Activated T-cell treated with anti-CD3 and anti-CD28 coated beads, Interleukin-2, amount 50 U/mL, for 72 hours (primary cell): ENCODE data around the gene INSR. TPM values are rescaled to one million over a fixed set of nuclear protein-coding genes. Genes with fewer than 3 reads are reported as not detected.
"Not testable (repeated sequence)": the region's sequence is repeated elsewhere in the genome, so short reads cannot be mapped to it uniquely, and the experiment has no call there.

ENCODE experiments used
- ATAC-seq, 2 donors: fragments of 150-1000 bp; cut with Tn5 transposase; replicated peaks in 1 of 2; 2 replicates each; pipeline ENCODE4 v1.10.0; 2021; ENCODE audit warnings: moderate library complexity in 2 of 2, mild to moderate bottlenecking in 1 of 2
- DNase-seq, 2 donors: peaks; one replicate each; pipeline ENCODE4 v3.0.0; 2021 to 2022; ENCODE audit warnings: mixed read lengths in 1 of 2
- H3K27ac Mint-ChIP-seq: one replicate; pipeline ENCODE4 v1.8.0; 2022; ENCODE audit warnings: mild to moderate bottlenecking, moderate library complexity, mixed read lengths
- H3K27me3 Mint-ChIP-seq: one replicate; pipeline ENCODE4 v1.8.0; 2022; ENCODE audit warnings: low read depth, mixed read lengths
- H3K36me3 Mint-ChIP-seq, 2 donors: one replicate each; pipeline ENCODE4 v1.8.0; 2022; ENCODE audit warnings: mixed read lengths in 2 of 2, mild to moderate bottlenecking in 1 of 2; ENCODE audit not compliant: insufficient read depth in 2 of 2
- H3K4me1 Mint-ChIP-seq: one replicate; pipeline ENCODE4 v1.8.0; 2022; ENCODE audit warnings: low read depth, mixed read lengths
- H3K4me3 Mint-ChIP-seq, 2 donors: one replicate each; pipeline ENCODE4 v1.8.0; 2022; ENCODE audit warnings: mild to moderate bottlenecking in 2 of 2, mixed read lengths in 2 of 2, moderate library complexity in 2 of 2
- H3K9me3 Mint-ChIP-seq, 2 donors: one replicate each; pipeline ENCODE4 v1.8.0; 2022; ENCODE audit warnings: mixed read lengths in 2 of 2
- total RNA-seq, 2 donors: library from RNA; stranded (reverse); gene quantifications; one replicate each; pipeline ENCODE4 v1.2.3, GENCODE V29; 2022

INSR gene
- total RNA-seq, 2 donors from 2014 or later, result 8.7 TPM

GRCh38 chr19:7242601-7243258 lies 51.5 kb downstream of the INSR start:
- H3K27ac Mint-ChIP-seq, result no peak overlapping the region
- peaks cover 0 to 5% of the 10 kb centered on the region in 2 donors for H3K36me3 Mint-ChIP-seq

DNA sequence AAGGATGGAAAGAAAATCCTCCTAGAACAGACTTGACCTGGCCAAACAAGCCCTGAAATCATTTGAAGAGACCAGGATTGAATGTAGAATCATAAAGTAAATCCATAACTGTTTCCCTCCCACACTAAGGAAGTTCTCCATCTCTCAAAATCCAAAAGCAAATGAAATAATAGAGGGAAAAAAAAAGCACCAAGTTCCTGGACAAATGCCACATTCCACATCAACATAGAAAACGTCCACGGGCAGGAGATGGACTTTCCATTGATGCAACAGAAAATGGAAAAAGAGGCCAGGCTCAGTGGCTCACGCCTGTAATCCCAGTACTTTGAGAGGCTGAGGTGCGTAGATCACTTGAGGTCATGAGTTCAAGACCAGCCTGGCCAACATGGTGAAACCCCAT lies 56.2 kb downstream of the INSR start:
- no peaks in the 10 kb centered on the region for H3K27me3 Mint-ChIP-seq
- no peak for DNase-seq
- peaks cover 0 to 2% of the 10 kb centered on the region in 2 donors for H3K36me3 Mint-ChIP-seq
- no peaks in the 10 kb centered on the region for H3K4me1 Mint-ChIP-seq
- no peak overlapping the region for H3K27ac Mint-ChIP-seq
- ATAC-seq, result no peak
- H3K9me3 Mint-ChIP-seq, result peaks cover 0 to 1% of the 10 kb centered on the region in 2 donors
- H3K4me3 Mint-ChIP-seq, result no peak overlapping the region

More at GRCh38 chr19:7242601-7243258, 51.5 kb downstream of the INSR start:
- ATAC-seq, result no peak
- H3K27me3 Mint-ChIP-seq, result no peaks in the 10 kb centered on the region
- H3K4me3 Mint-ChIP-seq, result no peak overlapping the region
- peaks cover 1 to 3% of the 10 kb centered on the region in 2 donors for H3K9me3 Mint-ChIP-seq
- no peak for DNase-seq
- no peaks in the 10 kb centered on the region for H3K4me1 Mint-ChIP-seq

- H3K4me1 Mint-ChIP-seq, result no peaks in the 10 kb centered on the region
- no peak overlapping the region for H3K4me3 Mint-ChIP-seq
- H3K27me3 Mint-ChIP-seq, result no peaks in the 10 kb centered on the region
- H3K9me3 Mint-ChIP-seq, result peaks cover 0 to 1% of the 10 kb centered on the region in 2 donors
- DNase-seq, result no peak
- H3K27ac Mint-ChIP-seq, result no peak overlapping the region
- peaks cover 0 to 2% of the 10 kb centered on the region in 2 donors for H3K36me3 Mint-ChIP-seq
- no peak for ATAC-seq
These were observed 58.1 kb downstream of the INSR start for GRCh38 chr19:7236153-7236552.

GRCh38 chr19:7230826-7231225 lies 63.4 kb downstream of the INSR start:
- Mint-ChIP-seq H3K36me3 (no peaks in the 10 kb centered on the region), H3K4me1 (peaks cover 2% of the 10 kb centered on the region), H3K27me3 (no peaks in the 10 kb centered on the region), H3K9me3 (no peaks in the 10 kb centered on the region), H3K27ac (no peak overlapping the region), H3K4me3 (no peak overlapping the region)
- no peak for ATAC-seq
- no peak for DNase-seq

DNA sequence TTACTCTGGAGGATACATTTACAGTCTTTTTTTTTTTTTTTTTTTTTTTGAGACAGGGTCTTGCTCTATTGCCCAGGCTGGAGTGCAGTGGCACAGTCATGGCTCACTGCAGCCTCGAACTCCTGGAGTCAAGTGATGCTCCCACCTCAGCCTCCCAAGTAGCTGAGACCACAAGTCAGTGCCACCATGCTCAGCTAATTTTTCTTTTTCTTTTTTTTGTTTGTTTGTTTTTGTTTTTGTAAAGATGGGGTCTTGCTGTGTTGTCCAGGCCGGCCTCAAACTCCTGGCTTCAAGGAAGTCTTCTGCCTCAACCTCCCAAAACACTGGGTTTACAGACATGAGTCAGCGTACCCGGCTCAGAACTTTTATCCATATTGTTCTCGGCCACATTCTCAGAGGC lies 64.5 kb downstream of the INSR start:
- DNase-seq, result no peak
- Mint-ChIP-seq H3K36me3 (no peaks in the 10 kb centered on the region), H3K4me1 (peaks cover 8% of the 10 kb centered on the region), H3K27ac (no peak overlapping the region), H3K4me3 (no peak overlapping the region), H3K27me3 (peaks cover 6% of the 10 kb centered on the region), H3K9me3 (no peaks in the 10 kb centered on the region)
- no peak for ATAC-seq

GRCh38 chr19:7228935-7229541 lies 65.2 kb downstream of the INSR start:
- H3K4me1 Mint-ChIP-seq, result peaks cover 8% of the 10 kb centered on the region
- H3K4me3 Mint-ChIP-seq, result no peak overlapping the region
- no peak overlapping the region for H3K27ac Mint-ChIP-seq
- no peaks in the 10 kb centered on the region for H3K9me3 Mint-ChIP-seq
- no peak for ATAC-seq
- DNase-seq, result no peak
- H3K27me3 Mint-ChIP-seq, result peaks cover 6% of the 10 kb centered on the region
- H3K36me3 Mint-ChIP-seq, result no peaks in the 10 kb centered on the region

GRCh38 chr19:7227735-7228134 lies 66.5 kb downstream of the INSR start:
- Mint-ChIP-seq H3K4me1 (peaks cover 8% of the 10 kb centered on the region), H3K27me3 (peaks cover 6% of the 10 kb centered on the region), H3K27ac (no peak overlapping the region), H3K36me3 (no peaks in the 10 kb centered on the region), H3K9me3 (no peaks in the 10 kb centered on the region), H3K4me3 (no peak overlapping the region)
- no peak for DNase-seq
- ATAC-seq, result no peak

DNA sequence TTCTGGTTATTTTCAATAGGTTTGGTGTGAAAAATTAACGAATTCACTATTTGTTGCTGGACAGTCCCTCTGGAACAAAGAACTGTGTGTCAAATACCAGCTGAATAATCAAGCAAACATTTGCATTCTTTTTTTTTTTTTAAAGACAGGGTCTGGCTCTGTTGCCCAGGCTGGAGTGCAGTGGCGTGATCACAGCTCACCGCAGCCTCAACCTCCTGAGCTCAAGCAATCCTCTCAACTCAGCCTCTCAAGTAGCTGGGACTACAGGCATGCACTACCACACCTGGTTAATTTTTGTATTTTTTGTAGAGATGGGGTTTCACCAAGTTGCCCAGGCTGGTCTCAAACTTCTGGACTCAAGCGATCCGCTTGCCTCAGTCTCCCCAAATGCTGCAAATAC lies 67.1 kb downstream of the INSR start:
- H3K4me1 Mint-ChIP-seq, ATAC-seq, H3K27me3 Mint-ChIP-seq: not testable (repeated sequence)

GRCh38 chr19:7226739-7227138 lies 67.5 kb downstream of the INSR start:
- H3K27ac Mint-ChIP-seq, result no peak overlapping the region
- peaks cover 8% of the 10 kb centered on the region for H3K4me1 Mint-ChIP-seq
- H3K36me3 Mint-ChIP-seq, result no peaks in the 10 kb centered on the region
- DNase-seq, result no peak
- H3K27me3 Mint-ChIP-seq, result peaks cover 6% of the 10 kb centered on the region
- no peak overlapping the region for H3K4me3 Mint-ChIP-seq
- ATAC-seq, result no peak
- H3K9me3 Mint-ChIP-seq, result no peaks in the 10 kb centered on the region

More for the DNA sequence above, 67.1 kb downstream of the INSR start:
- H3K36me3 Mint-ChIP-seq, H3K4me3 Mint-ChIP-seq, H3K9me3 Mint-ChIP-seq, H3K27ac Mint-ChIP-seq, DNase-seq: not testable (repeated sequence)

DNA sequence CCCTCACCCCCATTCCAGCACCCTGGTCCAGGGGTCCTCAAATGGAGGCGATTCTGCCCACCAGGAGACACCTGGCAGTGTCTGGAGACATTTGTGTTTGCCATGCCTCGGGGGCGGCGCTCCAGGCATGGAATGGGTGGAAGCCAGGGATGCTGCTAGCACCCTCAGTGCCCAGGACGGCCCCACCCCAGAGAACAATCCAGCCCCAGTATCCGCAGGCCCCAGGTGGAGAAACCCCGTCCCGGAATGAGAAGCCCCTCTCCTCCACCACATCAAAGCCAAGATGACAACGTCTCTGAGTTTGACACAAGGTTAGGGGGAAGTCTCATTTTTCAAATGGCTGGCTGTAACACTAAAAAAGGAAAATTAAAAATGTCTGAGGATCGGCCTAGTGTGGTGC lies 68.5 kb downstream of the INSR start:
- Mint-ChIP-seq H3K4me3 (no peak overlapping the region), H3K27me3 (peaks cover 6% of the 10 kb centered on the region), H3K4me1 (peaks cover 8% of the 10 kb centered on the region), H3K27ac (no peak overlapping the region), H3K9me3 (no peaks in the 10 kb centered on the region), H3K36me3 (no peaks in the 10 kb centered on the region)
- DNase-seq (no peak), ATAC-seq (no peak)

DNA sequence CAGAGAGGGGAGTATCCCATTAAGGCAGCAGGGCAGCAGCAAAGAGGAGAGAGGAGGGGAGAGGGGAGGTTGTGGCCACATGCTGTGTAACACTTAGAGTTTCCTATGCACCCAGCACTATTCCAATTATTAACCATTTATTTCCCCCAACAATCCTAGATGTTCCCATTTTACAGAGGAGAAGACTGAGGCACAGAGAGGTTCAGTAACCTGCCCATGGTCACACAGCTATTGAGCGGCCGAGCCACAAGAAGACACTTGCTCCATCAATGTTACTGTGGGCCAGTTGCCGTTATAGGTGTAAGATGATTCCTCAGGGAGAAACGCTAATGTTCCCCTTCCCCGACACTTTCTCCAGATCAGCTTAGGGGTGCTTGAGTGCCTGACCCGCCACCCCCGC lies 69.2 kb downstream of the INSR start:
- H3K4me1 Mint-ChIP-seq, result peaks cover 8% of the 10 kb centered on the region
- ATAC-seq (no peak), DNase-seq (no peak)
- no peaks in the 10 kb centered on the region for H3K36me3 Mint-ChIP-seq
- H3K27me3 Mint-ChIP-seq, result peaks cover 6% of the 10 kb centered on the region
- H3K27ac Mint-ChIP-seq, result no peak overlapping the region
- no peak overlapping the region for H3K4me3 Mint-ChIP-seq
- H3K9me3 Mint-ChIP-seq, result no peaks in the 10 kb centered on the region

DNA sequence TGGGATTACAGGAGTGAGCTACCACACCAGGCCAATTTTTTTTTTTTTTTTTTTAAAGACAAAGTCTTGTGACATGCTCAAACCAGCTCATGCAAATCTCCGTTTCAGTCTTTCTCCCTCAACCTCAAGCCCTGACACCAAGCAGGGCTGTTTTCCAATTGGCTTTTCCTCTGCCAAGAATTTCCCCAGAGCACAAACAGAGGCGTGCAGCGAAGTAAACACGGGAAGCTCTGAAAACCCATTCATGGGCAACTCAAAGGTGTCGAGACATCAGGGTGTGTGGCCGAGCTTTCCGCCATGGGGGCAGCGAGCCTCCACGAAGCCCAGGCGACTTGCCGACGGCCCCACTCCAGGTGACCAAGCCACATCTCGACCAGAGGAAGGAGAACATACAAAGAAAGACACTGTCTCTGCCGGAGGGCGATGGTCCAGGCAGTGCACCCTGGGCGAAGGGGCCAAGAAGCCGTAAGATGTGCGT lies 70.0 kb downstream of the INSR start:
- H3K4me1 Mint-ChIP-seq, result peaks cover 8% of the 10 kb centered on the region
- H3K27me3 Mint-ChIP-seq, result peaks cover 6% of the 10 kb centered on the region
- H3K36me3 Mint-ChIP-seq, result no peaks in the 10 kb centered on the region
- ATAC-seq (no peak), DNase-seq (no peak)
- no peak overlapping the region for H3K27ac Mint-ChIP-seq
- no peaks in the 10 kb centered on the region for H3K9me3 Mint-ChIP-seq
- no peak overlapping the region for H3K4me3 Mint-ChIP-seq

DNA sequence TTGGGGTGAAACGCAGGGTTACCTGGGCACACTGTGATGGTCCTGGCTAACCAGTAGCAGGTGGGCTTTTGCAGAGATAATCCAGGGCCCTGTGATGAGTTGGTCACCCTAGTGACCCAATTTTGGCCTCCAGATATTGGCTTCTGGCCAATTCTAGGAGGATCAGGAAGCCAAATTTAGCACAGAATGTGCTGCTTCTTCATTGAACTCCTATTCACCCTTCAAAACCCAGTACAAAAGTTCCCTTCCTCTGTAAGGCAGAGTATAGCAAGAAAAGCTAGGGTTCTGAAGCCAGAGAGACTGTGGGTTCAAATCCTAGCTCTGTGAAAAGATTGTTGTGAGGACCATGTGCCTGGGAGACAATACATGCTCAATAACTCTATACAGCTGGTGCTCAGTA lies 70.8 kb downstream of the INSR start:
- DNase-seq (no peak), ATAC-seq (no peak)
- Mint-ChIP-seq H3K27ac (no peak overlapping the region), H3K4me1 (peaks cover 8% of the 10 kb centered on the region), H3K4me3 (no peak overlapping the region), H3K9me3 (no peaks in the 10 kb centered on the region), H3K27me3 (peaks cover 6% of the 10 kb centered on the region), H3K36me3 (no peaks in the 10 kb centered on the region)

GRCh38 chr19:7219056-7219455 lies 75.2 kb downstream of the INSR start:
- H3K9me3 Mint-ChIP-seq, result no peaks in the 10 kb centered on the region
- DNase-seq (no peak), ATAC-seq (no peak)
- no peaks in the 10 kb centered on the region for H3K36me3 Mint-ChIP-seq
- no peaks in the 10 kb centered on the region for H3K27me3 Mint-ChIP-seq
- no peak overlapping the region for H3K4me3 Mint-ChIP-seq
- peaks cover 28% of the 10 kb centered on the region for H3K4me1 Mint-ChIP-seq
- H3K27ac Mint-ChIP-seq, result no peak overlapping the region
